Measurements from ENCODE around the gene DDAH1. TPM values are rescaled to one million over a fixed set of nuclear protein-coding genes. Genes with fewer than 3 reads are reported as not detected.

The DDAH1 gene
- total and polyA plus RNA-seq, 2 experiments from 2014 or later = 29.4 to 41.7 TPM

DNA sequence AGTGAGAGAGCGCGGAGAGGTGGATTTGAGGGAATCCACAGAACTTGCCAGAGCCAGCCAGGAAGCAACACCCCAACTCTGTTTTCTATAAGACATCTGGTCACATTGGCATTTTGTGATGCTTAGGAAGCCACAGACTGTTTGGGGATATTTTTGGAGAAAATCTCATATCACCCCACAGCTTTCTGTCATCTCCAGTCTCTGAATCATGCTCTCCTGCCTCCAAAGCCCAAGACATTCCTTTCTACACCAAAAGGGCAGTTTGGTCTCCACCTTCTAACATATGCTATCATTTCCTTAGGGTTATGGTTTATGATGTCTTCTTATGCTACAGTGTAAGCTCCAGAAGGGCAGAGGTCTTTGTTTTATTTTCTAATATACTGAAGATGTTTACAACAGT lies 174.1 kb downstream of the DDAH1 start:
- peaks cover 5% of the 10 kb centered on the region for H3K27me3 Mint-ChIP-seq (ENCODE audit: insufficient read depth, low read depth, poor library complexity)
- Histone ChIP-seq H3F3A (replicated peaks; ENCODE audit: low read depth) (no peaks in the 10 kb centered on the region), H3K4me2 (no peak overlapping the region), H3K79me2 (replicated peaks; ENCODE audit: insufficient read depth) (no peaks in the 10 kb centered on the region), H3K27ac (ENCODE audit: low read depth) (no peak overlapping the region), H3K4me1 (ENCODE audit: insufficient read depth) (no peaks in the 10 kb centered on the region), H2AFZ (no peak overlapping the region), H3K36me3 (ENCODE audit: insufficient read depth) (no peaks in the 10 kb centered on the region), H4K20me1 (replicated peaks; ENCODE audit: insufficient read depth) (no peaks in the 10 kb centered on the region), H3K9me2 (ENCODE audit: insufficient read depth) (no peaks in the 10 kb centered on the region), H3K4me3 (no peak overlapping the region), H3K27me3 (ENCODE audit: insufficient read depth) (no peaks in the 10 kb centered on the region)
- H3K9me3 Mint-ChIP-seq = no peaks in the 10 kb centered on the region
- no peak overlapping the region for H3K27ac Mint-ChIP-seq
- DNase-seq (ENCODE audit: low spot score) (no peak), ATAC-seq (no peak)
- H3K4me1 Mint-ChIP-seq = no peaks in the 10 kb centered on the region
- no peaks in the 10 kb centered on the region for H3K36me3 Mint-ChIP-seq (ENCODE audit: low read depth)
- H3K4me3 Mint-ChIP-seq = no peak overlapping the region
- TF ChIP-seq POLR2AphosphoS5 (IDR thresholded peaks at IDR 0.05; ENCODE audit: low read depth) = no peak
- TF ChIP-seq, protein P1, sequence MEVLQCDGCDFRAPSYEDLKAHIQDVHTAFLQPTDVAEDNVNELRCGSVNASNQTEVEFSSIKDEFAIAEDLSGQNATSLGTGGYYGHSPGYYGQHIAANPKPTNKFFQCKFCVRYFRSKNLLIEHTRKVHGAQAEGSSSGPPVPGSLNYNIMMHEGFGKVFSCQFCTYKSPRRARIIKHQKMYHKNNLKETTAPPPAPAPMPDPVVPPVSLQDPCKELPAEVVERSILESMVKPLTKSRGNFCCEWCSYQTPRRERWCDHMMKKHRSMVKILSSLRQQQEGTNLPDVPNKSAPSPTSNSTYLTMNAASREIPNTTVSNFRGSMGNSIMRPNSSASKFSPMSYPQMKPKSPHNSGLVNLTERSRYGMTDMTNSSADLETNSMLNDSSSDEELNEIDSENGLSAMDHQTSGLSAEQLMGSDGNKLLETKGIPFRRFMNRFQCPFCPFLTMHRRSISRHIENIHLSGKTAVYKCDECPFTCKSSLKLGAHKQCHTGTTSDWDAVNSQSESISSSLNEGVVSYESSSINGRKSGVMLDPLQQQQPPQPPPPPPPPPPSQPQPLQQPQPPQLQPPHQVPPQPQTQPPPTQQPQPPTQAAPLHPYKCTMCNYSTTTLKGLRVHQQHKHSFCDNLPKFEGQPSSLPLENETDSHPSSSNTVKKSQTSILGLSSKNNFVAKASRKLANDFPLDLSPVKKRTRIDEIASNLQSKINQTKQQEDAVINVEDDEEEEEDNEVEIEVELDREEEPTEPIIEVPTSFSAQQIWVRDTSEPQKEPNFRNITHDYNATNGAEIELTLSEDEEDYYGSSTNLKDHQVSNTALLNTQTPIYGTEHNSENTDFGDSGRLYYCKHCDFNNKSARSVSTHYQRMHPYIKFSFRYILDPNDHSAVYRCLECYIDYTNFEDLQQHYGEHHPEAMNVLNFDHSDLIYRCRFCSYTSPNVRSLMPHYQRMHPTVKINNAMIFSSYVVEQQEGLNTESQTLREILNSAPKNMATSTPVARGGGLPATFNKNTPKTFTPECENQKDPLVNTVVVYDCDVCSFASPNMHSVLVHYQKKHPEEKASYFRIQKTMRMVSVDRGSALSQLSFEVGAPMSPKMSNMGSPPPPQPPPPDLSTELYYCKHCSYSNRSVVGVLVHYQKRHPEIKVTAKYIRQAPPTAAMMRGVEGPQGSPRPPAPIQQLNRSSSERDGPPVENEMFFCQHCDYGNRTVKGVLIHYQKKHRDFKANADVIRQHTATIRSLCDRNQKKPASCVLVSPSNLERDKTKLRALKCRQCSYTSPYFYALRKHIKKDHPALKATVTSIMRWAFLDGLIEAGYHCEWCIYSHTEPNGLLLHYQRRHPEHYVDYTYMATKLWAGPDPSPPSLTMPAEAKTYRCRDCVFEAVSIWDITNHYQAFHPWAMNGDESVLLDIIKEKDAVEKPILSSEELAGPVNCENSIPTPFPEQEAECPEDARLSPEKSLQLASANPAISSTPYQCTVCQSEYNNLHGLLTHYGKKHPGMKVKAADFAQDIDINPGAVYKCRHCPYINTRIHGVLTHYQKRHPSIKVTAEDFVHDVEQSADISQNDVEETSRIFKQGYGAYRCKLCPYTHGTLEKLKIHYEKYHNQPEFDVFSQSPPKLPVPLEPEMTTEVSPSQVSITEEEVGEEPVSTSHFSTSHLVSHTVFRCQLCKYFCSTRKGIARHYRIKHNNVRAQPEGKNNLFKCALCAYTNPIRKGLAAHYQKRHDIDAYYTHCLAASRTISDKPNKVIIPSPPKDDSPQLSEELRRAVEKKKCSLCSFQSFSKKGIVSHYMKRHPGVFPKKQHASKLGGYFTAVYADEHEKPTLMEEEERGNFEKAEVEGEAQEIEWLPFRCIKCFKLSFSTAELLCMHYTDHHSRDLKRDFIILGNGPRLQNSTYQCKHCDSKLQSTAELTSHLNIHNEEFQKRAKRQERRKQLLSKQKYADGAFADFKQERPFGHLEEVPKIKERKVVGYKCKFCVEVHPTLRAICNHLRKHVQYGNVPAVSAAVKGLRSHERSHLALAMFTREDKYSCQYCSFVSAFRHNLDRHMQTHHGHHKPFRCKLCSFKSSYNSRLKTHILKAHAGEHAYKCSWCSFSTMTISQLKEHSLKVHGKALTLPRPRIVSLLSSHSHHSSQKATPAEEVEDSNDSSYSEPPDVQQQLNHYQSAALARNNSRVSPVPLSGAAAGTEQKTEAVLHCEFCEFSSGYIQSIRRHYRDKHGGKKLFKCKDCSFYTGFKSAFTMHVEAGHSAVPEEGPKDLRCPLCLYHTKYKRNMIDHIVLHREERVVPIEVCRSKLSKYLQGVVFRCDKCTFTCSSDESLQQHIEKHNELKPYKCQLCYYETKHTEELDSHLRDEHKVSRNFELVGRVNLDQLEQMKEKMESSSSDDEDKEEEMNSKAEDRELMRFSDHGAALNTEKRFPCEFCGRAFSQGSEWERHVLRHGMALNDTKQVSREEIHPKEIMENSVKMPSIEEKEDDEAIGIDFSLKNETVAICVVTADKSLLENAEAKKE (CRISPR knock-in tag; IDR thresholded peaks at IDR 0.05) = no peak

DNA sequence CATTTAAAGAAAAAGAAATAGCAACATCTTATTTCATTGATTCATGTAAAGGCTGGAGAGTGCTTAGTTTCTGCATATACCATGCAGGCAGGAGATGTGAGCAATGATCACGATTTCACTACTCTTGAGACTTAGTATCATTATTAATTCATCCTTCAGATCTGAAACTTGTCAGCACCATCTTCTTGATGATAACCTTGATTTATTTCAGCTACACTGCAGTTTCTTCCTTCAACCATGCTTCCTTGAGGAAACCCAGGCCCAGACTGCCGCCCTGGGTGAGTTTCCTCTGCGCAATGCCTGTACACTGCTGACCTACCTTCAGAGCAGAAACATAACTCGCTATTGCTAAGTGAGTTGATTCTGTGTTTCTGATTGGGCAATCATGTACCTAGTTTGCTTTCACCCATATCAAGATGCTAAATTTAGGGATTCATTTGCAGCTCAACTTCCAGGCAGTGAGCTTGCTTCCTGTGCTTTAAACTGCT lies 175.1 kb downstream of the DDAH1 start:
- DNase-seq (ENCODE audit: low spot score) (no peak), ATAC-seq (no peak)
- no peak overlapping the region for H3K4me3 ChIP-seq
- no peaks in the 10 kb centered on the region for H3K79me2 ChIP-seq (replicated peaks; ENCODE audit: insufficient read depth)
- Mint-ChIP-seq H3K4me3 (no peak overlapping the region), H3K9me3 (no peaks in the 10 kb centered on the region), H3K36me3 (ENCODE audit: low read depth) (no peaks in the 10 kb centered on the region), H3K27ac (no peak overlapping the region), H3K4me1 (no peaks in the 10 kb centered on the region), H3K27me3 (ENCODE audit: insufficient read depth, low read depth, poor library complexity) (peaks cover 5% of the 10 kb centered on the region)
- H3K4me2 ChIP-seq = no peak overlapping the region
- H3K36me3 ChIP-seq (ENCODE audit: insufficient read depth) = no peaks in the 10 kb centered on the region
- H3K9me2 ChIP-seq (ENCODE audit: insufficient read depth) = no peaks in the 10 kb centered on the region
- 0 out of 2 replicates have a peak overlapping the region, but pooled peaks have one; percentile 10 for H2AFZ ChIP-seq
- H3K4me1 ChIP-seq (ENCODE audit: insufficient read depth) = no peaks in the 10 kb centered on the region
- H3K27ac ChIP-seq (ENCODE audit: low read depth) = no peak overlapping the region
- no peaks in the 10 kb centered on the region for H3F3A ChIP-seq (replicated peaks; ENCODE audit: low read depth)
- H3K27me3 ChIP-seq (ENCODE audit: insufficient read depth) = no peaks in the 10 kb centered on the region
- H4K20me1 ChIP-seq (replicated peaks; ENCODE audit: insufficient read depth) = no peaks in the 10 kb centered on the region
- TF ChIP-seq, protein P1 (CRISPR knock-in tag; IDR thresholded peaks at IDR 0.05) = no peak

All from GM23338 (cell line).